Esophagus muscularis mucosa (tissue), 4 donors: Measurements from ENCODE around the gene WDR70.
"Not testable (repeated sequence)": the region's sequence is repeated elsewhere in the genome, so short reads cannot be mapped to it uniquely, and the experiment has no call there.

Experiments
- CTCF ChIP-seq, 3 experiments: fragments of 200-600 bp in 2 of 3; fragments of 450-650 bp in 1 of 3; sonication (generic) in 2 of 3; IDR thresholded peaks; one replicate each; pipeline ENCODE4 v1.5.1; 2017 to 2019; ENCODE audit warnings: antibody characterized with exemption in 3 of 3, mild to moderate bottlenecking in 2 of 3, moderate library complexity in 1 of 3
- EP300 ChIP-seq: sonication (generic); formaldehyde crosslinking; IDR thresholded peaks from one replicate; pipeline ENCODE4 v1.6.1; 2017; ENCODE audit warnings: antibody characterized with exemption
- POLR2A ChIP-seq: fragments of 450-650 bp; IDR thresholded peaks from one replicate; pipeline ENCODE4 v1.6.1; 2017; ENCODE audit warnings: antibody characterized with exemption, moderate library complexity, mild to moderate bottlenecking, low read depth

DNA sequence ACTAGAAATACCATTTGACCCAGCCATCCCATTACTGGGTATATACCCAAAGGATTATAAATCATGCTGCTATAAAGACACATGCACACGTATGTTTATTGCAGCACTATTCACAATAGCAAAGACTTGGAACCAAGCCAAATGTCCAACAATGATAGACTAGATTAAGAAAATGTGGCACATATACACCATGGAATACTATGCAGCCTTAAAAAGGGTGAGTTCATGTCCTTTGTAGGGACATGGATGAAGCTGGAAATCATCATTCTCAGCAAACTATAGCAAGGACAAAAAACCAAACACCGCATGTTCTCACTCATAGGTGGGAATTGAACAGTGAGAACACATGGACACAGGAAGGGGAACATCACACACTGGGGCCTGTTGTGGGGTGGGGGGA is 243.2 kb downstream of the WDR70 start:
- not testable (repeated sequence) for TF ChIP-seq CTCF (IDR thresholded peaks at IDR 0.05); POLR2A; EP300
